Duodenal mucosa (tissue), 2 donors: ENCODE results near the gene CSNK1E.

Experiments
- H3K27ac ChIP-seq: one replicate; pipeline ENCODE4 v1.7.0; 2013; ENCODE audit warnings: low read depth, low read length
- H3K27me3 ChIP-seq, 2 donors: one replicate each; pipeline ENCODE4 v1.7.0; 2013; ENCODE audit warnings: low read length in 2 of 2, control low read depth in 1 of 2; ENCODE audit not compliant: insufficient read depth in 2 of 2, control insufficient read depth in 1 of 2
- H3K36me3 ChIP-seq, 2 donors: one replicate each; pipeline ENCODE4 v1.7.0; 2013; ENCODE audit warnings: low read length in 2 of 2, control low read depth in 1 of 2; ENCODE audit not compliant: insufficient read depth in 2 of 2, control insufficient read depth in 1 of 2
- H3K4me1 ChIP-seq, 2 donors: one replicate each; pipeline ENCODE4 v1.7.0; 2013; ENCODE audit warnings: low read length in 2 of 2, control low read depth in 1 of 2; ENCODE audit not compliant: insufficient read depth in 2 of 2, control insufficient read depth in 1 of 2
- H3K4me3 ChIP-seq, 2 donors: one replicate each; pipeline ENCODE4 v1.7.0; 2013; ENCODE audit warnings: low read length in 2 of 2, low read depth in 1 of 2
- H3K9ac ChIP-seq, 2 donors: one replicate each; pipeline ENCODE4 v1.7.0; 2013; ENCODE audit warnings: low read length in 2 of 2, low read depth in 1 of 2
- H3K9me3 ChIP-seq, 2 donors: one replicate each; pipeline ENCODE4 v1.7.0; 2013; ENCODE audit warnings: low read length in 2 of 2, control low read depth in 1 of 2; ENCODE audit not compliant: control insufficient read depth in 1 of 2

CSNK1E gene

DNA sequence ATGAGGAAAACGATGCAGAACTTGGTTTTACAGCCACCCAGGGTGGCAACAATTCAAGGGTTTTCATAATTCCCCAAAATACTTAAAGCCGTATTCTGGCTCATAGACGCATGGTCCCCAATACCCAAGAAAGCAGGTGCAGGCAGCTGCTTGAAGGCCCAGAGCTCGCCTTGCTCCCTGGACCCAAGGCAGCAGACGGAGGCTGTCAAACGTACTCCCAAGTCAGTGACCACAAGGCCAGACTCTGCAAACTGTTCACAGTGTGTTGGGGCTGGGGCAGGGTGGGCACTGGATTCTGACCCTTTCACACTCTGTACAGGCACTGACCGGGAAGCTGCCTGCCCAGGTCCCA, 65.9 kb downstream of the CSNK1E start:
- H3K4me1 ChIP-seq = peaks cover 16 to 17% of the 10 kb centered on the region in 2 donors
- no peaks in the 10 kb centered on the region for H3K27me3 ChIP-seq
- peaks cover 12 to 29% of the 10 kb centered on the region in 2 donors for H3K36me3 ChIP-seq
- H3K9ac ChIP-seq = no peak overlapping the region
- H3K9me3 ChIP-seq = peaks cover 2 to 5% of the 10 kb centered on the region in 2 donors
- H3K27ac ChIP-seq = peak overlapping the region; percentile 49
- no peak overlapping the region for H3K4me3 ChIP-seq

DNA sequence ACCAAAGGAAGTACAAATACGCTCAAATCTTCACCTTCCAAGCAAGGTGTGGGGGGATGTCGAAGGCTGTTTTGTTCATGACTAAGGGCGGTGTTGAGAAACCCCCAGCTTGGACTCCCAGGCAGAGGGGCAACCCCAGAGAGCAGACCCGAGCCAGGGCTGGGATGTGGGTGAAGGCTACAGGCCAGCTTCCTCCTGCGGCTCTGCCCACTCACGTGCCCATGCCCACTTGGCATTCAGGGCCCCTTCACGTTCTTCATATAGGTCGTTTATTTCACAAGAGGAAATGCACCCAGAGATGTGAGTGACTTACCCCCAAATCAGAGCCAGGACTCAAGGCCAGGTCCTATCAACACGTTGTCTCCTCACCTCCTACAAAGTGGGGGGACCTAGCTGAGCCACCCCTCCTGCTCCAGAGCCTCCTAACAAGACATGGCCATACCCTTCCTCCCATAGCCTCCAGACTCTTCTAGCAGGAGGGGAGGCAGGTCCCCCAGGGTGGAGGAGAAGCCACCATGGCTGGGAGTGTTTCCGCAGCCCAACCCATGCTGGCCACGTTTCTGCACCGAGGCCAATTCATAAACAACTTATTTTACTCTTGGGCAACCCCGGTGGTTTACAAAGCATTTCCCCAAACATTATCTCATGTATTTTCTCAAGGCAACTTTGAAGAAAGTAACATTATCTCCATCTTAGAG, 66.4 kb downstream of the CSNK1E start:
- no peak overlapping the region for H3K9ac ChIP-seq
- H3K27me3 ChIP-seq = no peaks in the 10 kb centered on the region
- peaks cover 17 to 35% of the 10 kb centered on the region in 2 donors for H3K36me3 ChIP-seq
- H3K27ac ChIP-seq = no peak overlapping the region
- peaks cover 21 to 22% of the 10 kb centered on the region in 2 donors for H3K4me1 ChIP-seq
- peaks cover 2 to 5% of the 10 kb centered on the region in 2 donors for H3K9me3 ChIP-seq
- no peak overlapping the region for H3K4me3 ChIP-seq

DNA sequence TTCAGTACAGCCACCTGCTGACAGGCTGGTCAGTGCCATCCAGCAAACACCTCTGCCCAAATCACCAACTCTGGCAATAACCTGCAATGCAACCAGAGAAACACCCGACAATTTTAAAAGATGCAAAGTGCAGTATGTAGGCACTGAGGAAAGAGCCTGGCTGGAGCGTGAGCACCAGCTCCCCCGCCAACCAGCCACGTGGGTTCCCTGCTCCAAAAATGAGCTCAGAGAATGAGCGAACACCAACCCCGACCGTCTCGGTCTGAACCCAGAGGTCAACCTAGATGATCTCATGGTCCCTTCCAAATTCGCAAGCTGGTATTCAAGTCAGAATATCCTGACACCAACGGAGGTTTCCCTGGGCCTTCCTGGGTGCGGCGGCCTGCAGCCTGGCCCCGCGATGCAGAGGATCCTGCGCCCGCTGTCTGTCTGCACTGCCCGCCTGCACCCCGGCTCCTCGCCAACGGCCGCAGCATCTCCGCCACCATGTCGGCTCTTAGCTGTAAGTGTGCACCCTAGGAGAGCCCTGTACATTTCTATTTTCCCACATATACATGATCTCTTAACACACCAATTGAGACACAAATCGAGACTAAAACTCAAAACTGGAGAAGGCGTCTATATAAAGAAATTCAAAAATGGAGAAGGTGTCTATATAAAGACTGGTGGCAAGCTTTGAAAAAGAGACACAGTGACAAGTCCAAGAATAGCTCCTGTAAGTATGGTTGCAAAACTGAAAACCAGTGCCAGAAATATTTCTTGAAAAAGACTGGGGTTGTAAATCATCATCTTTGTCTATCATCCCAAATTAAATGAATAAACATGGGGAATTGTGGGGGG, 67.2 kb downstream of the CSNK1E start:
- Histone ChIP-seq H3K27ac (no peak overlapping the region), H3K9me3 (peaks cover 2 to 5% of the 10 kb centered on the region in 2 donors), H3K4me3 (no peak overlapping the region), H3K27me3 (no peaks in the 10 kb centered on the region), H3K4me1 (peaks cover 21 to 22% of the 10 kb centered on the region in 2 donors), H3K36me3 (peaks cover 18 to 36% of the 10 kb centered on the region in 2 donors), H3K9ac (no peak overlapping the region)

DNA sequence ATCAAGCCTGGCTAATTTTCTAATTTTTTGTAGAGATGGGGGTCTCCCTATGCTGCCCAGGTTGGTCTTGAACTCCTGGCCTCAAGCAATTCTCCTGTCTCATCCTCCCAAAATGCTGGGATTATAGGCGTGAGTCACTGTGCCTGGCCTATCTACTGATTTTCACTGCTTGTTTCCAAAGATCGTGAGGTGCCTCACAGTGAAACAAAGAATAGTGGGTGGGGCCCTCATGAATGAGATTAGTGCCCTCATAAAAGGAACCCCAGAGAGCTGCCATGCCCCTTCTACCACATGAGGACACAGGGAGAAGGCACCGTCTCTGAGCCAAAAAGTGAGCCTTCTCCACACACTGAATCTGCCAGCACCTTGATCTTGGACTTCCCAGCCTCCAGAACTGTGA, 67.9 kb downstream of the CSNK1E start:
- Histone ChIP-seq H3K4me1 (peaks cover 21 to 22% of the 10 kb centered on the region in 2 donors), H3K4me3 (no peak overlapping the region)

DNA sequence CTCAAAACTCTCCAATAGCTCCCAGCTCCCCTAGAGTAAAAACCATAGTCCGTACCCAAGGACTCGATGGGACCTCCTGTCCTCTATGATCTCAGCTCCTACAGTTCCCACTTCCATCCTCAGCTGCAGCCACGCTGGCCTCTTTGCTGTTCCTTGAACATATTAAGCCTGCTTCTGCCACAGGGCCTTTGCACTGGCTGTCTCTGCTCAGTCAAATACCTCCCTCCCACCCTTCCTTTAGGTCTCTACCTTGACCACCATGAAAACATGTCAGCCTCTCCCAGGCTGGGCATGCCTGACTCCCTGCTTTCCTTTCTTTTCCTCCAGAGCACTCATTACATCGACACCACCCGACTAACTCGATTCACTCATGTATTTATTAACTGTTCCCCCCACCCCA, 69.0 kb downstream of the CSNK1E start:
- Histone ChIP-seq H3K4me3 (no peak overlapping the region), H3K9ac (no peak overlapping the region), H3K27me3 (no peaks in the 10 kb centered on the region), H3K36me3 (peaks cover 24 to 42% of the 10 kb centered on the region in 2 donors), H3K9me3 (peaks cover 2 to 5% of the 10 kb centered on the region in 2 donors), H3K27ac (no peak overlapping the region), H3K4me1 (peaks cover 27 to 30% of the 10 kb centered on the region in 2 donors)

More for the DNA sequence above, 67.9 kb downstream of the CSNK1E start:
- Histone ChIP-seq H3K9ac (no peak overlapping the region), H3K27me3 (no peaks in the 10 kb centered on the region), H3K9me3 (peaks cover 2 to 5% of the 10 kb centered on the region in 2 donors), H3K27ac (no peak overlapping the region), H3K36me3 (peaks cover 18 to 42% of the 10 kb centered on the region in 2 donors)

DNA sequence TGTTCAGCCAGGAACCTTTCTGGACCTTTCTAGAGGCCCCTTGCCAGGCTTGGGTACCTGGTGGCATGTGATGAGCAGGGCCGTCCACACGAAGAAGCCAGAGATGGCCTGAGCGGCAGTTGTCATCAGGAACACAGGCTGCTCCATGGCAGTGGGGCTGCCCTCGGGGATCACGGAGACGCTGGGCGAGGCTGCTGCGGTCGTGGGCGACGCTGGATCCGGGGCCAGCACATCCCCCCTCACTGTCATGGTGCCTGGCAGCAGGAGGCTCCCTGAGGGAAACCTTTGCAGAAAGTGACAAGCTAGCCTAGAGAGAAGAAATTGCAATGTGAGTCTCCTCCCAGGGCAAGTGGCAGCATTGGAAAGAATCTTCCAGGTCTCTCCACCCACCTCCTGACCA, 69.5 kb downstream of the CSNK1E start:
- no peak overlapping the region for H3K9ac ChIP-seq
- peaks cover 30 to 36% of the 10 kb centered on the region in 2 donors for H3K4me1 ChIP-seq
- no peak overlapping the region for H3K27ac ChIP-seq
- no peak overlapping the region for H3K4me3 ChIP-seq
- H3K36me3 ChIP-seq = peaks cover 24 to 42% of the 10 kb centered on the region in 2 donors
- H3K27me3 ChIP-seq = no peaks in the 10 kb centered on the region
- H3K9me3 ChIP-seq = peaks cover 2 to 5% of the 10 kb centered on the region in 2 donors

DNA sequence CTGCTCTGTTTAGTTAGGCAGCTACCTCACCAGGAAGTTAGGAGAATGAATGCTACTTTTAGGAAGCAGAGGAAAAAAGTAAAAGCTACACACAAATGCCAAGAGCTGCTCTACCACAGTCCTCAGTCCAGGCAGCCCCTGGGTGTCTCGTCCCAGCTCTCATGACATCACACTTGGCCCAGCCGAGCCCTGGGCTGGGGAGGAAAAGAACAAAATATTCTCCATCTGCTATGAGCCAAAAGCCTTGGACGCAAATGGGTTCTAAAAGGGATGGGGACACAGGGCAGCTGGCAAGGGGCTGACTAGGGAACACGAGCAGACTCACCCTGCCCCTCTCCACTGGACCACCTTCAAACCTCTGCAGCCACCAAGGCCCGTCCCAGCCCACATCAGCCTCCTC, 70.5 kb downstream of the CSNK1E start:
- Histone ChIP-seq H3K4me3 (no peak overlapping the region), H3K9me3 (peaks cover 2 to 5% of the 10 kb centered on the region in 2 donors), H3K4me1 (peaks cover 34 to 38% of the 10 kb centered on the region in 2 donors), H3K36me3 (peaks cover 24 to 42% of the 10 kb centered on the region in 2 donors), H3K27me3 (no peaks in the 10 kb centered on the region), H3K27ac (no peak overlapping the region), H3K9ac (no peak overlapping the region)

DNA sequence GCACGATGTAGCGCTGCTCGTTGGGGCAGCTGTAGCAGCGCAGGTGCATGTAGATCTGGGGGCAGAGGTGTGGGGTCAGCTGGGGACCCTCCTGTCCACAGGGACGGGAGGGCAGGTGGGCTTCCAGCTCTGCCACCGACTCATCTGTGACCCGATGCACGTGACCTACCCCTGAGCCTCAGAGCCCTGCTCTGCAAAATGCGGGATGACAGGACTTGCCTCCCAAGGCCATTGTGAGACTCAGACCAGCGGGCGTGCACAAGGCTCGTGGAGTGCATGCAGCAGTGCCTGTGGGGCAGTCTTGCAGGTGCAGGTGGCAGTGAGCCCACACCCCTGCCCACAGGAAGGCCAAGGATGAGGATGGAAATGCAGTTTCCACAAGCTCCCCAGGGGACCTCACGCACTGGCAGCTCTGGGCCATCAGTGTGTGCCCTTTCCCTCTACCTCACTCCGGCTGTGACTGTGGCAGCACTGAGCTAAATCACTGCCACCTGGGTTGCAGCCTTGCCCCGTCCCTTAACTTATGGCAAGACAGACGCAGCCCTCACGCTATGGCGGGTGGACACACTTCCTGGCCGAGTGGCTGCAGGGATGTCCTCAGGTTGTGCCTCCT, 71.1 kb downstream of the CSNK1E start:
- peaks cover 24 to 37% of the 10 kb centered on the region in 2 donors for H3K36me3 ChIP-seq
- no peak overlapping the region for H3K9ac ChIP-seq
- H3K4me3 ChIP-seq = no peak overlapping the region

DNA sequence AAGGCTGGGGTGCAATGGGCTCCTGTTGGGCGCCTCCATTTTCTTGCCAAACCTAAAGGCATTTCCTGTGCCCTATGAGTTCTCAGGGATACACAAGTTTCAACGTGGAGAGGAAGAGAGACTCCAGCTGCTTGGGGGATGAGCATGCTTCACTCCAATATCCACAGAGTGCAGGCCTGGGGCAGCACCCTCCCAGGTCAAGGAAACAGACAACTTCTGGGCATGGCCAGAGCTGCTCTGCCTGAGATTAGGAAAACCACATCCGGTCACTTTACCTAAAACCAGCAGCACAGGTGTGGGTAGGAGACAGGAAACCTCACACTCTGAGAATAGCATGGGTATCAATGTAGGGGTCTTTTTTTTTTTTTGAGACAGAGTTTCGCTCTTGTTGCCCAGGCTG, 73.1 kb downstream of the CSNK1E start:
- Histone ChIP-seq H3K27ac (no peak overlapping the region), H3K9ac (no peak overlapping the region), H3K9me3 (no peaks in the 10 kb centered on the region), H3K4me3 (no peak overlapping the region), H3K4me1 (peaks cover 44 to 48% of the 10 kb centered on the region in 2 donors), H3K27me3 (no peaks in the 10 kb centered on the region), H3K36me3 (peaks cover 20 to 32% of the 10 kb centered on the region in 2 donors)

More for the DNA sequence above, 71.1 kb downstream of the CSNK1E start:
- Histone ChIP-seq H3K9me3 (peaks cover 2 to 5% of the 10 kb centered on the region in 2 donors), H3K4me1 (peaks cover 32 to 36% of the 10 kb centered on the region in 2 donors), H3K27ac (no peak overlapping the region), H3K27me3 (no peaks in the 10 kb centered on the region)
